LNCAP (cell line): ENCODE data around the gene IL24.

ENCODE experiments used
- TF ChIP-seq, protein P1 (sequence below): fragments of 450-650 bp; IDR thresholded peaks from 2 replicates; pipeline ENCODE4 v1.5.1; 2017; ENCODE audit warnings: mild to moderate bottlenecking

Gene IL24

DNA sequence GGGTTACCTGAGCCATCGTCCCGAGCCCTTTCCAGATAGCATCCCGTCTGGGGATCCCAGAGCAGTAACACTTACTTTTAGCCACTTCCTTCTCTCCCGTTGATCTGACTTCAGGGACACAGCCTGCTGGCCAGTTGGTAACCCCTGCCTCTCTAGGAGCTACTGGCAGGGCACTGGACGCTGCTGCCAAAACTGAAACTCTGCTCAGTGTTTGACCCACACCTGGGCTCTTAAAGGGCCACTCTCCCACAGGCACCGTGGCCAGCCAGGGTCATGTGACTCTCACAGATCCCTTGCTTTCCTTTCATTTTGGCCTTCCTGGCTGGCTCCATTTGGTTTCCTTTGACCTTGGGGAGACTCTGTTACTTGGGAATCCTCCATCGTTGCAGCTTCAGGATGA lies 49.0 kb downstream of the IL24 start, which contains the start of gene PIGR:
TSS of gene PIGR (minus strand) at position 206 of the 400 bp plus-strand sequence. CDS start 5,935 bp downstream, outside the sequence.
- TF ChIP-seq, protein P1, sequence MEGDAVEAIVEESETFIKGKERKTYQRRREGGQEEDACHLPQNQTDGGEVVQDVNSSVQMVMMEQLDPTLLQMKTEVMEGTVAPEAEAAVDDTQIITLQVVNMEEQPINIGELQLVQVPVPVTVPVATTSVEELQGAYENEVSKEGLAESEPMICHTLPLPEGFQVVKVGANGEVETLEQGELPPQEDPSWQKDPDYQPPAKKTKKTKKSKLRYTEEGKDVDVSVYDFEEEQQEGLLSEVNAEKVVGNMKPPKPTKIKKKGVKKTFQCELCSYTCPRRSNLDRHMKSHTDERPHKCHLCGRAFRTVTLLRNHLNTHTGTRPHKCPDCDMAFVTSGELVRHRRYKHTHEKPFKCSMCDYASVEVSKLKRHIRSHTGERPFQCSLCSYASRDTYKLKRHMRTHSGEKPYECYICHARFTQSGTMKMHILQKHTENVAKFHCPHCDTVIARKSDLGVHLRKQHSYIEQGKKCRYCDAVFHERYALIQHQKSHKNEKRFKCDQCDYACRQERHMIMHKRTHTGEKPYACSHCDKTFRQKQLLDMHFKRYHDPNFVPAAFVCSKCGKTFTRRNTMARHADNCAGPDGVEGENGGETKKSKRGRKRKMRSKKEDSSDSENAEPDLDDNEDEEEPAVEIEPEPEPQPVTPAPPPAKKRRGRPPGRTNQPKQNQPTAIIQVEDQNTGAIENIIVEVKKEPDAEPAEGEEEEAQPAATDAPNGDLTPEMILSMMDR = no peak

DNA sequence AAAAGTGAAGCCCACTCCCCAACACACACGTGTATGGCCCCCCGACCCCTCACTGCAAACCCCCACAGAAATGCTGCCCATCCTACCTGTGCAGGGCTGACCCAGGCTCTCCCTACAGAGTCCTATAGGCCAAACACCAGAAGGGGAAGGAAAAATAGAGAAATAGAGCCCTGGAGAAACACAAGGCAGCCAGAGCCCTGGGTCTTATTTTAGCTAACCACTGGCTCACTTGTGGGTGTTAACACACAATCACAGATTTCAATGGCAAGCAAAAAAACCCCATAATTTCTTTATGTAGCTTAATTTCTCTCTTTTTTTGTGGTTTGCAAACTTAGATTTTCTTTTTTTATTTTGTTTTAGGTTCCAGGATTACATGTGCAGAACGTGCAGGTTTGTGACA lies 50.0 kb downstream of the IL24 start:
- TF ChIP-seq, protein P1 = no peak

GRCh38 chr1:206949208-206949607 lies 52.0 kb downstream of the IL24 start:
- TF ChIP-seq, protein P1 = no peak

DNA sequence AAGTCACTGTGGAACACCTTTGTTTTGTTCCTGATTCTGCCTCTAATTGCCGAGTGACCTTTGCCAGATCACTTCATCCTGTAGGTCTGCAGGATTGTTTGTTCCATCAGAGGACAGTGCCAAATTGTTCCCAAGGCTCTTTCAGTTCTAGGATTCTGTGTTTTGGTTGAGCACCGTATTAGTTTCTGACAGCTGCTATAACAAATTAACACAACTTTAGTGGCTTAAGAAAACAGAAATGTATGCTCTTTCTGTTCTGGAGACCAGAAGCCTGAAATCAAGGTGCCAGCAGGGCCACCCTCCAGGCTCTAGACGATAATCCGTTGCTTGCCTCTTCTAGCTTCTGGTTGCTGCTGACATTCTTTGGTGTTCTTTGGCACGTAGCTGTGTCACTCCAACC lies 52.4 kb downstream of the IL24 start:
- TF ChIP-seq, protein P1 = no peak

DNA sequence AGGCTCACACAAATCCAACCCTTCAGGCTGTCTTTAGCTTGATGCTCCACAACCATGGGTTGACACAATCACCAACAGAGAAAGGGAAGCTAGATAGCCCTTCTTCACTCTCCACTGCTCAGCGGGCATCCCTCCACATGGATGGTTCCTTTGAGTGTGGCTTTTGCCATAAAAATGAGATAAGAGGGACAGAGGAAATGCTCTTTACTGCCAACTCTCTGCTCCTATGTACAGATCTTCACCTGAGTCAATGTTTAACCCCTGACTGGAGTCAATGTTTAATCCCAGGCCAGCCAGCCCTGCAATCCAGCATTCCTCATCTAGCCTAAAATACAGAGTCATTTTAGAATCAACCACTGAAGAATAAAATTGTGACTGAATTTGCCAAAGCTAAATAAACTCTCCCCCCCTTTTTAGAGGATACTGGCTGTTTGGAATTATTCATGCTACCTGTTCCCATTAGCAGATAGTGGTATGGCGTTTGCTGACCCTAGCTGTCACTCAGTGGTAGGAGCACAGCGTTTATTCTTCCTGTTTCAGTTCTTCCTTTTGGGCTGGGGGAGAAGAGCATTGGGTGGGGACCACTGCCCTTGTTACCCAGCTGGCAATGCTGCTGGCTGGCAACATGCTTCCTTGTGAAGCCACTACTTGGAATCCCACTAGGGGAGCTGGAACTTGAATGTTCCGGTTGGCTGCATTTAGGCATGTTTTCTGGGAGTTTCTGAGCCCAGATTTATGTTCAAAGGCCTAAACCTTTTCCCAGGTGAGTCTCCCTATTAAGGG lies 54.3 kb downstream of the IL24 start:
- TF ChIP-seq, protein P1 = no peak

DNA sequence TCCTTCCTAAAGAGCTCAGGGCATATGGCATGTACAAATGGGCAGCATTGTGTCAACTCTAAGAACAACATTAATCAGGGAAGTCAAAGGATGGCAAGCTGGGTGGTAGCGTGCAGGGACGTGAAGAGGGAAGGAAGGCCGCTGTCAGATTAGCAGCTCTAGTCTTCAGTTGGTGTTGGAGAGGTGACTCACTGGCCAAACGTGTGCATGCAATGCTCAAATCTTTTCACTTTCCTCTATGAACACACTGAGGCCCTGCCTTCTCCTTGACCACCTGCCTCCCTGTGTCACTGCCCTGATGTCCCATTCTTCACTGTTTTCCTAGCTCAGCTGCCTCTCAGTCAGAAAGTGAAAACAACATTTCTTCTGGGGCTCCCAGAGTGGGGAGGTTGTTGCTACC lies 54.9 kb downstream of the IL24 start:
- TF ChIP-seq, protein P1 = no peak

DNA sequence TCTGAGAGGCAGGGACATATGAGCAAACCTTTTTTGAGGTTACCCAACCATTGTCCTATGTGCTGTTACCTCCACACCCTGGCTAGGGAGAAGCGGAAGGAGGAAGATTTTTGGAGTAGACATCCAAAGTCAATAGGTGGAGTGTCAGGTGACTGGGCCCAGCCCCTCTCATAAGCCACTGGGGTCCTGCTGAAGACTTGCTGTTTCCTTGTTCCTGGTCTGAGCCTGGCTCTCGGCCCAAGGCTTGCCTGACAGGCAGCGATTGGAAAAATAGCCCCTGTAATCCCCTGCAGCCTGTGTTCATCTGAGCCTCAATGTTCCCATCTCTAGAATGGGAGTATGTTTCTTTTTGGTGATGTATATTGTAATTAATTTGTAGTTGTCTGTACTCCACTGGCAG lies 55.9 kb downstream of the IL24 start:
- TF ChIP-seq, protein P1 = no peak
